HG03175 (cell line): Measurements from ENCODE around the gene CNIH3.
A peak's percentile ranks its signal among the peaks of the same experiment; 100 is the strongest.
"Not testable (repeated sequence)": the region's sequence is repeated elsewhere in the genome, so short reads cannot be mapped to it uniquely, and the experiment has no call there.

ENCODE experiments used
- ATAC-seq: cut with Tn5 transposase; IDR thresholded peaks from one replicate; pipeline ENCODE4 v1.9.1; 2021; ENCODE audit warnings: mild to moderate bottlenecking, moderate library complexity; ENCODE audit not compliant: unreplicated experiment

The CNIH3 gene

DNA sequence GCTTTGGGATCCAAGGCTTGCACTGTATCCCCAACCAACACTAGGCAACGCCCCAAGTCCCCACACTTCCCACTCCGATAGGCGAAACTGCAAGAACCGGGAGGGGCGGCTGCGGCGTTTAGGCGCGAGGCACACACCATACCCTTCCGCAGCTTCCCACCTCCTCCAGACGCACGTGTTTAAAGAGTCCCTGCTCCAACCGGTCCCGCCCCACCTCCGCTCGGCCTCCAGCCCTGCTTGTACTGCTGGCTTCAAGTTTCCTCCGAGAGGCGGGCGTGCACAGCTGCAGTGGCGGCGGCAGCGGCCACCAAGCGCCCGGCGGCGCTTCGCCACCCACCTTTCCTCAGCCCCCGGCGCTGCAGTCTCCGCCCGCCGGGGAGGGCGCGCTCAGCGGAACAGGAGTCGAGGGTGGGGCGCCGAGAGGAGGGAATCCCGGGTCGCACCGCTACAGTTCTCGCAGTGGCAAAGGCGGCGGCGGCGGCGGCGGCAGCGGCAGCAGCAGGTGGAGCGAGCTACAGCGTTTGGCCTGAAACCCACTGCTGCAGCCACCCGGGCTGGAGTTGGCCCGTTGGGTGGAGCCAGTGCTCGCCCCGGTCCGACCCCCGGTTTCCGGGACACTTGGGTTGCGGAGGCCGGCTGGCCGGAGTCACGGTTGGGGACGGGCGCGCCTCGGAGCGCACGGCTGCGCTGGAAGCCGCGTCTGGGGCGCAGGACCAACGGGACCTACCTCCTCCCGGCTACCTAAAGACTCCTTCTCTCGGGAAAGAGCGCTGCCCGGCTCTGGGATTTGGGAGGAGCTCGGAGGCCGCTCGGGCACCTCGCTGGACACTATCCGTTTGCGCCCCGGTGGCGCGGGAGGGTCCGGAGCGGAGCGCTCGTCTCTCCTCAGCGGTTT lies at the start of gene CNIH3:
Gene CNIH3 (plus strand): TSS at position 457 of the 895 bp plus-strand sequence. CDS start 858 bp downstream, outside the sequence.
- peak; percentile 40 for ATAC-seq

DNA sequence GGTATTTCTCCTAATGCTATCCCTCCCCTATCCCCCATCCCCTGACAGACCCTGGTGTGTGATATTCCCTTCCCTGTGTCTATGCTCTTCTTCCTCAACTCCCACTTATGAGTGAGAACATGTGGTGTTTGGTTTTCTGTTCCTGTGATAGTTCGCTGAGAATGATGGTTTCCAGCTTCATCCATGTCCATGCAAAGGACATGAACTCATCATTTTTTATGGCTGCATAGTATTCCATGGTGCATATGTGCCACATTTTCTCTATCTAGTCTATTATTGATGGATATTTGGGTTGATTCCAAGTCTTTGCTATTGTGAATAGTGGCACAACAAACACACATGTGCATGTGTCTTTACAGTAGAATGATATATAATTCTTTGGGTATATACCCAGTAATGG lies 49.6 kb upstream of the CNIH3 start:
- ATAC-seq, result not testable (repeated sequence)

DNA sequence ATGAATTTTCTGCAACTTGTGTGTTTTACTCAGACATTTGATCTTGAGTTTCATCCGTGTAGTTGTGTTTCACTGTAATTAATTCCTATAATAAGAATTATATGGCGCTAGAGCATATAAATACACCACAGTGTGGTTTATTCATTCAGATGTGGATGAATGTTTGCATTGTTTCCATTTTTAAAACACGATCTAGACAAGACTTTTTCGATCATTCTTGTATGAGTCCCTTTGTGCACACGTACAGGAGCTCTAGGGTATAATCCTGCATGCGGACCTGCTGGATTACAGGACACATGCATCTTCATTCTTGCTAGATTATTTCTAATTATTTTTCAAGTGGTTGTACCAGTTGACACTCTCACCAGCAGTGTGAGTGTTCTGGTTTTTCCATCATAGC lies 46.8 kb upstream of the CNIH3 start:
- no peak for ATAC-seq

DNA sequence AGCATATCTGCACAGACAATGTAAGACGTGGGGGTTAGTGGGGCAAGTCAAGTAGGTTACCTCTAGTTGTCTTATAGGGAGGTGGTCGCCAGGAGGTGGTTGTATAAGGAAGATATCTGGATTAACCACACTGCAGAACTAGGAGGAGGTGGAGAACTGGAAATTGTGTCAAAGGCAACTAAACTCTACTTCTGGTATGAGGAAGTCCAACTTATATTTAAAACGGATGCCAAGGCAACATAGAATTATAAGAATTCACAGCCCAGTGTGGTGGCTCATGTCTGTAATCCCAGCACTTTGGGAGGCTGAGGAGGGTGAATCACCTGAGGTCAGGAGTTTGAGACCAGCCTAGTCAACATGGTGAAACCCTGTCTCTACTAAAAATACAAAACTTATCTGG lies 44.1 kb upstream of the CNIH3 start:
- ATAC-seq, result not testable (repeated sequence)

DNA sequence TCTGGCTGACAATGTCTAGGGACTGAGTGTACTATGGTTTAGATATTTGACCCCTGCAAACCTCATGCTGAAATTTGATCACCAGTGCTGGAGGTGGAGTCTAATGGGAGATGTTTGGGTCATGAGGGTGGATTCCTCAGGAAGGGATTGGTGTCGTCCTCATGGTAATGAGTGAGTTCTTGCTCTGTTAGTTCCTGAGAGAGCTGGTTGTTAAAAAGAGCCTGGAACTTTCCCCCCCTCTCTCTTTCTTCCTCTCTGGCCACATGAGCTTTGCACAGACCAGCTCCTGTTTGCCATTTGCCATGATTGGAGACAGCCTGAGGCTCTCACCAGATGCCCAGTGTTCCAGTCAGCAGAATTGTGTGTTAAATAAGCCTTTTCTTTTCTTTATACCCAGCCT lies 36.6 kb upstream of the CNIH3 start:
- no peak for ATAC-seq

DNA sequence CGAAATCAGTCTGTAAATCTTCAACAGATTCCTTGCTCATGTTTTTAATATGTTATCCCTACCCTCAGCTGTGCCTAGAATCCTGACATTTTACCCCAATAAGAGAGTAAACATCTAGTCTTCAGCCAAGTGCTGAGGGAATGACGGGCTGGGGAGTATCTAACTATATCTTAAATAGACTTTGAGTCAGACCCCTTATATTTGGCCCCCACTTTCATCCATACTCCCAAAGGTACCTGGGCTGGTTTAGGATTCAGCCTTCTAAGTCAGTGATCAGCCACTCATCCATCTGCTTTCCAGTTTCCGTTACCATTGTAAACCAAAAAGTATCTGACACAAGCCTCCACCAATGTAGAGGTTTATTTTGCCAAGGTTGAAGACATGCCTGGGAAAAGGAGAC lies 36.1 kb upstream of the CNIH3 start:
- no peak for ATAC-seq

DNA sequence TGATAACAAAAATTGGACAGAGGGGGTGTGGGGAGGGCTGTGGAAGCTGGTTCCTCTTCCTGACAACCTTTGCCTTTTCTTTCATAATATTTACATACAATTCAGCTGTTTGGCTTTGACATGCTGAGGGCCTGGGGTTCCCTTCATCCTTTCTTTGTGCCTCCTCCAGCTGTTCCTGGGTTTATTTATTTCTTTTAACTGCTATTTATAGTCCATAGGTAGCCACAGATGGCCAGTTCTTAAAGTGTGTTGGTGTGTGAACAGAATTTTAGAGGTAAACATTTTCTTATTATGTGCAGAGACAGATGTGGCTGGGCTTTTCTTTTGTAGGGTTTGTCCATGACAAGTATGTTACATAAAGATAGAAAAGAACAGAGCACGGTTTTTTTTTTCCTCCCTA lies 34.1 kb upstream of the CNIH3 start:
- ATAC-seq, result no peak

DNA sequence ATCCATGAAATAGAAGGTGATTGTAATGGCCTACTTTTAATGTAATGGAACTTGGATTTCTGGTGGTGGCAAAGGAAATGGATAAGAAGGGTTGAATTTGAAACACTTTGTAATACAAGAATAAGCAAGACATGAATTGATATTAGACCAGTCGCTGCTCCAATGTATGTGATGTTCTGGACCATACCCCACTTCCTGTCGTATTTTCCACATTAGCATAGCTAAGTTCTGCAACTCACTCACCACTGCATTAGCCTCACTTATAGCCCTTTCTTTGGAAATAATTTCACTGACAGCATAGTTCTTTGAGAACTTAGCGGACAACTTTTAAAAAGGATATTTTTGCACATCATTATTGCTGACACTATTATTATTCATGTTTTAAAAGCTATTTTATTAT lies 32.3 kb upstream of the CNIH3 start:
- no peak for ATAC-seq

DNA sequence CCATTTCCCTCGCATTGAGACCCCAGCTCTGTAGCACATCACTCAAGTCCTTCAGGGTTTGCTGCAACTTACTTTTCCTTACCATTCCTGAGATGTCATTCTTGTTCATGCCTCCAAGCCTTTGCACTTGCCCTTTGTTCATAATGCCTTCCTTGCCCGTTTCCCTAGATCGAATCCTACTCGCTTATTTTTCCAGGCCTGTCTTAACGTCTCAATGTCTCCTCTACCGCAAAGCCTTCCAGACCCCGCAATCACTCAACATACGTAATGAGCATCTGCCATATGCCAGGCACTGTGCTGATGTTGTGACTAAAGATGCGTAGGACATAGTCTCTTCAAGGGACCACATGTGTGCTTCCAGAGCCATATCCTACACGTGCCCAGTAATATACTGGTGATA lies 31.1 kb upstream of the CNIH3 start:
- ATAC-seq, result no peak

DNA sequence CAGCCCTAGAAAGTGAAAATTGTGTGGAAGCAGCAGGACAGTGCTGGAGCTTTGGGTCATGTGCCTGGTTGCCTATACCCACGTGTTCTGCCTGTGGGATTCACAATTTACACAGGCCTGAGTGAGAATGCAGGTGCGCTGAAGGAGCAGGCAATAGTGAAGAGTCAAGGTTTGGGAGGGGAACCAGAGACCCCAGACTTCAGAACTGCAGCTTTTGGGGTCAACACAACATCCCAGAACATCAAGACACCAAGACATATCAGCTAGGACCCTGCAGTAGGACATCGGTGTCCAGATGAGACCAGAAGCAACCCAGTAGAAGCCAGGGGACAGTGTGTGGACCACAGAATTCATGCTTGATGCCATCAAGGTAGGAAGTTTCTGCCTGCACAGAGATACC lies 29.1 kb upstream of the CNIH3 start:
- no peak for ATAC-seq

DNA sequence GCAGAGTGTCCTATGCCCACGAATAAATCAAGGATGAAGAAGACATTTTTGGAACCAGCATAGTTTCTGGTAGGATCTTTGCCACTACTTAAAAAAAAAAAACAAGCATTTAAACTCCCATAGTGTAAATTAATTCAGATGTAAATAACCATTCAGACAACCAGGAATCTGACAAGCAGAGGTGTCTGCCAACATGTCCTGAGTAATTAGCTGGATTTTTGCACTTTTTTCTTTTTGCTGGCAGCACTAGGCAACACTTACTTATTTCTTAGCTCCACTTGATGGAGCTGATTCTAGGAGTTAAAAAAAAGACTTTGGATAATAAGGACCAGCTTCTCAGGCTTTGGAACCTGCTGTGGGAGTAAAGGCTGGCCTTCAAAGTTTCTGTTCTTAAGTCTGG lies 27.6 kb upstream of the CNIH3 start:
- no peak for ATAC-seq

DNA sequence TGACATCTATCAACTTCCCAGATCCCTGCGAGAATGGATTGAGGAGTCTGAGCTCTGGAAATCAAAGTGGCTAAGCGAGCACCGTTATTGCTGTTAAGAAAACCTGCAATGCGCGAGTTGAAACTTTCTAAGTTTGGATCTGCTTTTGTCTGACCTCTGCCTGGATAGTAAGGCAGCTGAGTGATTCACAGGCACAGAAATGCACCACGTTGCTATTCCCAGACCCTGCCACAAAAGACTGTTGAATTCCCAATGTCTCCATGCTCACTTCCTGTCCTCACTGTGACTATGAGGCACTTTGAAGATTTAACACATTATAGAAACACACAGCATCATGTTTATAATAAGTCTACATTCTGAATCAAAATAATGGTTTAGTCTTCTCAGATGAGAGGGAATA lies 27.1 kb upstream of the CNIH3 start:
- ATAC-seq, result no peak

DNA sequence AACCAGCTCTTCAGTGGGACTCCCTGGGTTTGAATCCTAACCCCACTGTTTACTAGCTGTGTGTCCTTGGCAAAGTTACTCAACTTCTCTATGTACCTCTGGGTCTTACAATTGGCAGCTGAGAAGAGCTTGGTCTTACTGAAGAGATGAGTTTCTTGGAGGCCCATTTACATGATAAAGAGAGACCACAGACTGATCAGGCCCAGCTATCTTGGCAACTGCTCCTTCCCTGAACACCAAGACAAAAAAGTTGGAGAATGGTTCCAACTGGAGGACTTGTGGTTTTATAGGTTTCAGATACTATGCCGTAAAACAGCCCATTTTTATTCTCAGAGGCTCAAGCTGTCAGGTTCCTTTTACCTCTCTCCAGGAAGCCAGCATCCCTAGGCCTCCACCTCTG lies 24.8 kb upstream of the CNIH3 start:
- ATAC-seq, result no peak

DNA sequence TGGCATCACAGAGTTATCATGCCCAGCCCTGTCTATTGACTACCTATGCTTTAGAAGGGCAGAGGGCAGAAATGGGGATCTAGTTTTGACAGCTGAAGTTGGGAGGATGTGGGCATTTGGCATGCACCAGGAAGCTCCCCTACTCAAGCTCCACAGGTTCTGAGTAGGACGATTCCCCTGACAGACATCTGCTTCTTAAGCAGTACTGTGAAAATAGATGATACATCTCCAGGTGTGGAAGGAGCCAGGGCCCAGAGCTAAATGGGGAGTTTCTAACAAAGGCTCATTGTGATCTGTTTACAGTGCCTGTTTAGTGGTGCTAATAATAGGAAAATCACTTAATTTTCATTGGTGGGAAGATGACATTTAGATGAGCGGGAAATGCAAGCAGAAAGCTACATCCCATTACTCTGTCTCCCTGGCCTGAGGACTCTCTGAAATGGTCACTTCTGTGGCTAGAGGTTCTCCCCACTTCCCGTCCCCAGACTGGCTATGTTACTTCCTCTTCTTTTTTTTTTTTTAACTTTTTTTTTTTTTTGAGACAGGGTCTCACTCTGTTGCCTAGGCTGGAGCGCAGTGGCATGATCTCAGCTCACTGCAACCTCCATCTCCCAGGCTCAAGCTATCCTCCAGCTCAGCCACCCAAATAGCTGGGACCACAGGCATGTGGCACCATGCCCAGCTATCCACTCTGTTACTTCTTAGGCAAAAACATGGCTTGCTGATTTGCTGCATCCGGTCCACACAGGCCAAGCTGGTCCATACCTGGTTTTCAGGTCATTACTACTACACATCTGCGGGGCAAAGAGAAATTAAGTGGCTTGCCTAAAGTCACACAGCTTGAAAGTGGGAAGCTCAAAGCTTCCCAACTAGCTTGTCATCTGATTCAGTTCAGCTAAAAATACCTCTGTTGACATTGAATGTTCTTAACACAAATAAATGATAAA lies 23.2 kb upstream of the CNIH3 start:
- no peak for ATAC-seq

DNA sequence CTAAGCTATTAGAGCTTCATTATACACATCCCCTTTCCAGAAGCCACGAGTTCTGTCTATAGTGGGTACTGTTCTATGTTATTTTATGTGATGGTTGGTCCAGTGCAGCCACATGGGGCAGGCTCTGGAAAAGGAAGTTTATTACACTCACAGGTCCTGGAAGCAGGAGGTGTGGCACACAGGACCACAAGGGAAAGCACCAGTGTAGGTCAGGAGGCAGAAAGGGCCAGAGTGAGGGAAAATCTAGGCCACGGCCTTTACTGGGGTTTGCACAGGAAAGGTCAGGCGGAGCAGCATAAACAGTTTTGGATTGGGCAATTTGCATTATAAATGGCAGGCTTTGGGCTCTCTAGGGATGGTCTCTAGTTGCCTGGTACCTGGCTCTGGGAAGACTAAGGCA lies 21.8 kb upstream of the CNIH3 start:
- no peak for ATAC-seq

DNA sequence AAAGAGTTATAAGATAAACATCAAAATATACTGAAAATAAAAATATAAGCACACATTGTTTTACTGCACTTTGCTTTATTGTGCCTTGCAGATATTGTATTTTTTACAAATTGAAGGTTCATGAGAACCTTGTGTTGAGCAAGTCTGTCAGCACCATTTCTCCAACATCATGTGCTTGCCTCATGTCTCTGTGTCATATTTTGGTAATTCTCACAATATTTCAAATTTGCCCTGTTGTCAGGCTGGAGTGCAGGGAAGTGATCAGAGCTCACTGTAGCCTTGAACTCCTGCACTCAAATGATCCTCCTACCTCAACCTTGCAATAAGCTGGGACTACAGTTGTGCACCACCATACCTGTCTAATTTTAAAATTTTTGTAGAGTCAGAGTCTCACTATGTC lies 21.3 kb upstream of the CNIH3 start:
- no peak for ATAC-seq

DNA sequence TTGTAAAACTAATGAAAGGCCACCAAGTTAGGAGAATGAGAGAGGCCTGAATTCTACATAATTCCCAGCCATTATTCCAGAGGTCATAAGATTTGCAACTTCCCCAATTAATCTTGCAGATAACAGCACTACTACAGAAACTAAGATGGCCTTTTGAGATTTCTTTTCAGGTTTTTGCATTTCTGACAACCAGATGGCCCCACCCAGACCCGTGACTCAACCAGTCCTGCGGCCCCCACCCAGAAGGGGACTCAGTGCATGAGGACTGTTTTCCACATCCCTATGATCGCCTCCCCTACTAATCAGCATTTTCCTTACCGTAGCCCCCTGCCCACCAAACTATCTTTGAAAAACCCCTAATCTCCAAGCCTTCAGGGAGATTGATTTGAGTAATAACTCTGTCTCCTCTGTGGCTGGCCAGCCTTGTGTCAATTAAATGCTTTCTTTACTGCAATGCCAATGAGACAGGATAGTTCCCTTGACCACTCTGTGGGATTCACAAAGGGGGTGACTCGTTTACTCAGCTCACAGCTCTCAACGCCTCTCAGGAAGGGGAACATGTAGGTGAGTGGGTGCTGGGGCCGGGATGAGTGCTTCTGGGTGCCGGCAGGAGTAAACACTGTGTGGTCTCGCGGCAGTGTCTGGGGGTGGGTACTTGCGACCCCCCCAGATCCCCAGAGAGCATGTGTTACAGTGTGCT lies 10.5 kb upstream of the CNIH3 start:
- ATAC-seq, result no peak

DNA sequence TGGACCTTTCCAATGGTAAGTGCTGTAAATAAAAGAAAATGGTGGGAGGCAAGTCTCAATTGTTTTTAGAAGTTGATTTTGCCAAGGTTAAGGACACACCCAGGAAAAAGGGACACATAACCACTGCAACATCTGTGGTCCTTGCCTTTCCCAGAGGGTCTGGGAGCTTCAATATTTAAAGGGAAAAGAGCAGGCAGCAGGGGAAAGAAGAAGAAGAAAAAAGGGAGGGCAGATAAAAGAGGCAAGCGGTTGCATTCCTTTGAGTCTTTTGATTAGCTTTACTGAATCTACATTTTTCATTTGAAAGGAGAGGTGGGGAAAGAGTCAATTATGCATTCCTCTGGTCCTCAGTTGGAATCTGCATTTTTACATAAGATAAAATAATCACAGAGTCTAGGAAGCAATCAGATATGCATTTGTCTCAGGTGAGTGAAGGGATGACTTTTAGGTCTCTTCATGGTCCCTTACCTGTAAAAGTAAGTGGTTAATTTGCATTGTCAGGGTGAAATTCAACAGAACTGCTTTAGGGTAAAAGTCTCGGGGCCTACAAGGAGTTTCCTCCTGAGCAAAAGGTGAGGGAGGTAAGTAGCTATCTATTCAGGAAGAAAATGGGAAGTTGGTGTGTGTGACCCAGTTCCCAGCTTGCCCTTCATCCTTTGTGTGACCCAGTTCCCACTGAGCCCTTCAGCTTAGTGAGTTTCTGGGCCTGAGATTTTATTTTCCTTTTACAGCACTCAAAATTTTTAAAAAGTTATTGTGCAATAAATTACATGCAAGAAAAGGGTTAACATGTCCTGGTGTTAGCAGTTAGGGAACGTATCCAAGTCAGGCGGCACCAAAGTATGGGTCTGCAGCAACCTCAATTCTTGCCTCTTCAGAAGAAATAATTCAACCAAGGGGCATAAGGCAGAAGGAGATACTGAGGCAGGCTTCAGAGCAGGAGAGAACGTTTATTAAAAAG lies 8.6 kb upstream of the CNIH3 start:
- ATAC-seq, result no peak

DNA sequence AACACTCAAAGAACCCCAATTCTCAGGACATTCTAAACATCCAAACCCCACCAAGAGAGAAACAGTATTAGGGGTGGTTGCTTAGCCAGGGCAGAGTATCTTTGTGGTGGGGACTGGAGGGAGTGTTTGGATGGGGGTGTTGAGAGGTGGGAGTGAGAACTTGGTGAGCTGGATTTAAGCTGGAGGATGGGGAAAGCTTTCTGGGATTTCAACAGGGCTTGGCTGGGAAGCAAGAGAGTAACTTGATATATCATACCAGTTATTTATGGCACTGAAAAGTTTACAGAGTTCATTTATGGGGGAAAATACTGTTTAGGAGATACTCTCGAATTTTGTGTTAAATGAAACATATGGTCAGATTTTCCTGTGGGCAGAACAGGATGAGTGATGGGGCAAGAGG lies 6.8 kb upstream of the CNIH3 start:
- ATAC-seq, result no peak

DNA sequence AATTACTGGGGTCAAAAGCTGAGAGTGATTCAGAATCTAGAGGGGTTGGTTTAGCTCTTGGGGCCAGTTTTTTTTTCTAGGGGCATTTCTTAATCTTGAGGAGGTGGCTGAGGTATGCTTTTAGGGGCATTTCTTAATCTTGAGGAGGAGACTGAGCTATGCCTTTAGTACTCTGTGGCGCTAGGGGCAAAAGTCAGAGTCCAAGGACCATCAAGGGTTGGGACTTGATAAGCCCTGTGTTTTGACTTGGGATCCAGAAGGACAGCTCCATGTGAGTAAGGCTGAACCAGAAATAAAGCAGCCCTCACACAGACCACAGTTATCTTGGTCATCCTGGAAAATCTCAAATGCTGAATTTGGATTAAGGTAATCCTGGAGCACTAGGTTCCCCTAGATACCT lies 3.9 kb upstream of the CNIH3 start:
- ATAC-seq, result no peak
